ENCODE data around the gene SPHK2.

The SPHK2 gene

DNA sequence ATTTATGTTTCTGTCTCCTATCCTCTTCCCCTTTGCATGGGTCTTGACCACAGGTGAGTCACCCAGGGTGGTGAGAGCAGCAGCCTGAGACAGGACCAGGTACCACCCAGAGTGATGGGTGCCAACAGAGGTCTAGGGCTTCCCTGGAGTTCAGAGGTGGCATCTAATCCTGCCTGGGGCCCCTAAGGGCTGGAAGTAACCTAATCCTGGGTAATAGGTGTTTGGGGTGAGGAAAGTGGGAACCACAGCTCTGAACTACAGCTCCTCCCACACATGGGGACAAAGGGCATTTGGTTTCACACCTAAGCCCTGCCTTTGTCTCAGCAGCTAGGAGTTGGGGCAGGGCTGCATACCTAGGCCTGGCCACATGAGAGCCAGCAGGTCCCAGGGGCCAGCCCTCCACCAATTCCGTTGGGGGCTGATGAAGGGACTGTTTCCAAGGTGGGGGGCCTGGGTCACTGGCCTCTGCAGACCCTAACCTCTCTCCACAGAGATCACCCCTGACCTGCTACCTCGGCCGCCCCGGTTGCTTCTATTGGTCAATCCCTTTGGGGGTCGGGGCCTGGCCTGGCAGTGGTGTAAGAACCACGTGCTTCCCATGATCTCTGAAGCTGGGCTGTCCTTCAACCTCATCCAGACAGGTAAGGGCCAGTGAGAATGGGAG is 8.0 kb downstream of the SPHK2 start:
- no peak overlapping the region for H3K27ac ChIP-seq (replicated peaks)
- no peak for DNase-seq (ENCODE audit: low read depth in 1 of 2, low spot score in 1 of 2)

GRCh38 chr19:48627865-48628314 is 8.6 kb downstream of the SPHK2 start:
- H3K4me3 ChIP-seq (replicated peaks; ENCODE audit: insufficient read depth, low read length) = no peak overlapping the region
- TF ChIP-seq POLR2AphosphoS5 (IDR thresholded peaks at IDR 0.05; ENCODE audit: low read depth) (0 out of 2 replicates have a peak, but pooled peaks have one; percentile 1), GABPA (IDR thresholded peaks at IDR 0.05; ENCODE audit: low read depth) (no peak)
- DNase-seq (ENCODE audit: low read depth in 1 of 2, low spot score in 1 of 2) = no peak
- H3K27ac ChIP-seq (replicated peaks) = no peak overlapping the region
- H3K27me3 ChIP-seq (ENCODE audit: insufficient read depth, poor library complexity, severe bottlenecking) = no peaks in the 10 kb centered on the region

More for the DNA sequence above, 8.0 kb downstream of the SPHK2 start:
- no peak overlapping the region for H3K4me3 ChIP-seq (replicated peaks; ENCODE audit: insufficient read depth, low read length)
- TF ChIP-seq REST (IDR thresholded peaks at IDR 0.05; ENCODE audit: insufficient replicate concordance, low read depth) = no peak
- TF ChIP-seq POLR2AphosphoS5 (IDR thresholded peaks at IDR 0.05; ENCODE audit: low read depth) = 0 out of 2 replicates have a peak, but pooled peaks have one; percentile 13
- no peaks in the 10 kb centered on the region for H3K27me3 ChIP-seq (ENCODE audit: insufficient read depth, poor library complexity, severe bottlenecking)

DNA sequence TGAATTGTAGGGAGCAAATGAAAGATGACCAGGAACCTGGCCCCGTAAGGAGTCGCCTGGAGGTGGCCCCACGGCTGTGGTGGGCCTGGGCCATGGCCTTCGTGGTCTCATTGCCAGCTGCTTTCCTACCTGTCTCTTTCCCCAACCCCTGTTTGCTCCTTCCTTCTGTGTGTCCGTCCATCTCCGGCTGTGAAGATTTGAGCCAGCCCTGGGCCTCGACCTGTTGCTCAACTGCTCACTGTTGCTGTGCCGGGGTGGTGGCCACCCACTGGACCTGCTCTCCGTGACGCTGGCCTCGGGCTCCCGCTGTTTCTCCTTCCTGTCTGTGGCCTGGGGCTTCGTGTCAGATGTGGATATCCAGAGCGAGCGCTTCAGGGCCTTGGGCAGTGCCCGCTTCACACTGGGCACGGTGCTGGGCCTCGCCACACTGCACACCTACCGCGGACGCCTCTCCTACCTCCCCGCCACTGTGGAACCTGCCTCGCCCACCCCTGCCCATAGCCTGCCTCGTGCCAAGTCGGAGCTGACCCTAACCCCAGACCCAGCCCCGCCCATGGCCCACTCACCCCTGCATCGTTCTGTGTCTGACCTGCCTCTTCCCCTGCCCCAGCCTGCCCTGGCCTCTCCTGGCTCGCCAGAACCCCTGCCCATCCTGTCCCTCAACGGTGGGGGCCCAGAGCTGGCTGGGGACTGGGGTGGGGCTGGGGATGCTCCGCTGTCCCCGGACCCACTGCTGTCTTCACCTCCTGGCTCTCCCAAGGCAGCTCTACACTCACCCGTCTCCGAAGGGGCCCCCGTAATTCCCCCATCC is 9.4 kb downstream of the SPHK2 start:
- TF ChIP-seq POLR2AphosphoS5 (IDR thresholded peaks at IDR 0.05; ENCODE audit: low read depth) = no peak
- no peak for TF ChIP-seq REST (IDR thresholded peaks at IDR 0.05; ENCODE audit: insufficient replicate concordance, low read depth)
- TF ChIP-seq CTCF (IDR thresholded peaks at IDR 0.05; ENCODE audit: insufficient read depth, low read length) = no peak
- TF ChIP-seq GABPA (IDR thresholded peaks at IDR 0.05; ENCODE audit: low read depth) = no peak
- no peak for TF ChIP-seq SPI1 (IDR thresholded peaks at IDR 0.05; ENCODE audit: borderline replicate concordance, low read depth)
- H3K4me3 ChIP-seq (replicated peaks; ENCODE audit: insufficient read depth, low read length) = no peak overlapping the region
- no peak for DNase-seq (ENCODE audit: low read depth in 1 of 2, low spot score in 1 of 2)
- H3K27me3 ChIP-seq (ENCODE audit: insufficient read depth, poor library complexity, severe bottlenecking) = no peaks in the 10 kb centered on the region
- no peak overlapping the region for H3K27ac ChIP-seq (replicated peaks)

DNA sequence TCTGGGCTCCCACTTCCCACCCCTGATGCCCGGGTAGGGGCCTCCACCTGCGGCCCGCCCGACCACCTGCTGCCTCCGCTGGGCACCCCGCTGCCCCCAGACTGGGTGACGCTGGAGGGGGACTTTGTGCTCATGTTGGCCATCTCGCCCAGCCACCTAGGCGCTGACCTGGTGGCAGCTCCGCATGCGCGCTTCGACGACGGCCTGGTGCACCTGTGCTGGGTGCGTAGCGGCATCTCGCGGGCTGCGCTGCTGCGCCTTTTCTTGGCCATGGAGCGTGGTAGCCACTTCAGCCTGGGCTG is 9.9 kb downstream of the SPHK2 start:
- H3K27ac ChIP-seq (replicated peaks) = no peak overlapping the region
- H3K27me3 ChIP-seq (ENCODE audit: insufficient read depth, poor library complexity, severe bottlenecking) = no peaks in the 10 kb centered on the region
- no peak overlapping the region for H3K4me3 ChIP-seq (replicated peaks; ENCODE audit: insufficient read depth, low read length)
- TF ChIP-seq CTCF (IDR thresholded peaks at IDR 0.05; ENCODE audit: insufficient read depth, low read length) (no peak), POLR2AphosphoS5 (IDR thresholded peaks at IDR 0.05; ENCODE audit: low read depth) (no peak), SPI1 (IDR thresholded peaks at IDR 0.05; ENCODE audit: borderline replicate concordance, low read depth) (no peak), GABPA (IDR thresholded peaks at IDR 0.05; ENCODE audit: low read depth) (no peak), REST (IDR thresholded peaks at IDR 0.05; ENCODE audit: insufficient replicate concordance, low read depth) (no peak)
- DNase-seq (ENCODE audit: low read depth in 1 of 2, low spot score in 1 of 2) = no peak
